Upper lobe of left lung (tissue), 6 donors: ENCODE data around the gene MTHFD1L. TPM values are rescaled to one million over a fixed set of nuclear protein-coding genes. Genes with fewer than 3 reads are reported as not detected.
A peak's percentile ranks its signal among the peaks of the same experiment; 100 is the strongest.

ENCODE experiments used
- ATAC-seq, 2 donors: fragments of 200-7000 bp; cut with Tn5 transposase; one replicate each; pipeline ENCODE4 v1.9.1; 2022; ENCODE audit warnings: mild to moderate bottlenecking in 2 of 2, moderate library complexity in 2 of 2; ENCODE audit not compliant: low FRiP score in 2 of 2
- DNase-seq, 2 donors: peaks; one replicate each; pipeline ENCODE4 v3.0.0-alpha.2; 2019 to 2020
- H3K27ac ChIP-seq, 4 donors: fragments of 200-600 bp; sonication (generic); one replicate each; pipeline ENCODE4 v1.5.1; 2016 to 2019
- H3K27me3 ChIP-seq, 4 donors: fragments of 200-600 bp; sonication (generic); one replicate each; pipeline ENCODE4 v1.5.1; 2017 to 2019
- H3K36me3 ChIP-seq, 4 donors: fragments of 200-600 bp; sonication (generic); one replicate each; pipeline ENCODE4 v1.5.1; 2016 to 2019
- H3K4me1 ChIP-seq, 4 donors: fragments of 200-600 bp; sonication (generic); one replicate each; pipeline ENCODE4 v1.5.1; 2018 to 2019
- H3K4me3 ChIP-seq, 4 donors: fragments of 200-600 bp; sonication (generic); one replicate each; pipeline ENCODE4 v1.5.1; 2017 to 2019; ENCODE audit warnings: mild to moderate bottlenecking in 2 of 4, moderate library complexity in 1 of 4
- H3K9me3 ChIP-seq, 4 donors: fragments of 200-600 bp; sonication (generic); one replicate each; pipeline ENCODE4 v1.5.1; 2018 to 2019
- EP300 ChIP-seq, 4 donors: sonication (generic); formaldehyde crosslinking; IDR thresholded peaks; one replicate each; pipeline ENCODE4 v1.5.1; 2017; ENCODE audit warnings: antibody characterized with exemption in 4 of 4, control low read depth in 2 of 4
- POLR2A ChIP-seq, 4 donors: fragments of 450-650 bp; IDR thresholded peaks; one replicate each; pipeline ENCODE4 v1.5.1; 2016 to 2017; ENCODE audit warnings: antibody characterized with exemption in 4 of 4, mild to moderate bottlenecking in 2 of 4
- POLR2AphosphoS5 ChIP-seq, 2 donors: sonication (generic); formaldehyde crosslinking; IDR thresholded peaks; one replicate each; pipeline ENCODE4 v1.5.1; 2017; ENCODE audit warnings: antibody characterized with exemption in 2 of 2
- WGBS, 2 donors: methylation state at CpG; one replicate each; pipeline ENCODE4 v1.1.5; 2017 to 2018; 5-methylcytosine and 5-hydroxymethylcytosine counted together
- total RNA-seq, 6 donors: library from RNA; depleted of rRNA in 4 of 6; stranded (reverse); fragments of >200 nt in 4 of 6; gene quantifications; one replicate each; pipeline versions ENCODE4 v1.1.0 to v1.2.1, GENCODE V29; 2016 to 2021
- TF ChIP-seq, protein P1 (sequence below), 6 experiments: fragments of 450-650 bp in 4 of 6; fragments of 200-600 bp in 2 of 6; sonication (generic) in 2 of 6; IDR thresholded peaks; one replicate each; pipeline ENCODE4 v1.5.1; 2016 to 2019; ENCODE audit warnings: antibody characterized with exemption in 6 of 6
- donor health status: DM: no; HTN: no; CAD: no; lungs with moderate emphysema.
- donor health status: DM: no; HTN: yes; CAD: no; lungs with severe emphysema.

Gene MTHFD1L
- total RNA-seq, 6 donors from 2014 or later: 11.8 to 32.3 (median 19.4) TPM

DNA sequence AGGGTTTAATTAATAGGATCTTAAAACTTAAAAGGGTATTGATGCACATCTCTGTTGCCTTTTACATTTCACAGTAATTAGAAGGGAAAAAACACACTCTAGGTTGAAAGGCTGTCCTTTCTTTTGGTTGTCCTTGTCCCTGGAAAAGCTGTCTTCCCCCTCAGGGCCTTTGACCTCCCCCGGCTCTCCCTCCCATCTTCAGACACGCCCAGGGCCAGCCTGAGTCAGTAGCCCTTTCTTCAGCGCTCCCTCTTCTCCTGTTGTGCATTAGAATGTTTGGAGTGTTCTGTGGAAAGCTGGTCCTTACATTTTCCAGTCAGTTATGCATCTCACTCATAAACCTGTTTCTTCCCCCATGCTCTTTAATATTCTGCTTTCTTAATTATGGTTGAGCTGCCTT, 157.0 kb downstream of the MTHFD1L start:
- no peaks in the 10 kb centered on the region for H3K27me3 ChIP-seq
- 74 to 87% methylated on average over 3 of the region's 3 CpGs for WGBS, 2 donors
- H3K4me3 ChIP-seq: no peak overlapping the region
- DNase-seq (no peak), ATAC-seq (no peak)
- H3K27ac ChIP-seq: peak overlapping the region in 2 of 4 donors; percentile 53 to 70
- no peaks in the 10 kb centered on the region for H3K9me3 ChIP-seq
- peaks cover 0 to 19% (median 0%) of the 10 kb centered on the region in 4 donors for H3K4me1 ChIP-seq
- no peaks in the 10 kb centered on the region for H3K36me3 ChIP-seq
- TF ChIP-seq POLR2AphosphoS5 (IDR thresholded peaks at IDR 0.05): no peak

DNA sequence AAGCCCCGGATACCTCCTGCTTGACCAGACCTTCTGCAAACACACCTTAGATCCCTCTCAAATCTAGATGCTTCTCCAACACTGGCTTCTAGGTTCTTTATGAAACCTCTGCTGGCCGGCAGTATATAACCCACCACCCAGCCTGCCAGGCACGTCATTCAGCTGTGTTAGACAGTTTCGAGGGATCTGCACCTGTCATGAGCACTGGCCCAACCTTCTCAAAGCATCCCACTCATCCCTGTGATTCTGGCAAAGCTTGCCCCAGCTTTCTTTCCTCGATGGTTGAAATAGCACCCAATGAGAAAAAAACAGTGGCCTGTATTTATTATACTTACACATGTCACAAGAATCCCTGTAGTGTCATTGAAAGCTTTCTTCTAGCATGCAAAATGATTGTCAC, 157.8 kb downstream of the MTHFD1L start:
- DNase-seq (no peak), ATAC-seq (no peak)
- 96 to 100% methylated on average over 5 of the region's 5 CpGs for WGBS, 2 donors
- Histone ChIP-seq H3K27me3 (no peaks in the 10 kb centered on the region), H3K4me3 (no peak overlapping the region), H3K27ac (no peak overlapping the region), H3K4me1 (peaks cover 0 to 22% (median 0%) of the 10 kb centered on the region in 4 donors), H3K9me3 (no peaks in the 10 kb centered on the region), H3K36me3 (no peaks in the 10 kb centered on the region)
- TF ChIP-seq POLR2A (IDR thresholded peaks at IDR 0.05): no peak
- TF ChIP-seq, protein P1, sequence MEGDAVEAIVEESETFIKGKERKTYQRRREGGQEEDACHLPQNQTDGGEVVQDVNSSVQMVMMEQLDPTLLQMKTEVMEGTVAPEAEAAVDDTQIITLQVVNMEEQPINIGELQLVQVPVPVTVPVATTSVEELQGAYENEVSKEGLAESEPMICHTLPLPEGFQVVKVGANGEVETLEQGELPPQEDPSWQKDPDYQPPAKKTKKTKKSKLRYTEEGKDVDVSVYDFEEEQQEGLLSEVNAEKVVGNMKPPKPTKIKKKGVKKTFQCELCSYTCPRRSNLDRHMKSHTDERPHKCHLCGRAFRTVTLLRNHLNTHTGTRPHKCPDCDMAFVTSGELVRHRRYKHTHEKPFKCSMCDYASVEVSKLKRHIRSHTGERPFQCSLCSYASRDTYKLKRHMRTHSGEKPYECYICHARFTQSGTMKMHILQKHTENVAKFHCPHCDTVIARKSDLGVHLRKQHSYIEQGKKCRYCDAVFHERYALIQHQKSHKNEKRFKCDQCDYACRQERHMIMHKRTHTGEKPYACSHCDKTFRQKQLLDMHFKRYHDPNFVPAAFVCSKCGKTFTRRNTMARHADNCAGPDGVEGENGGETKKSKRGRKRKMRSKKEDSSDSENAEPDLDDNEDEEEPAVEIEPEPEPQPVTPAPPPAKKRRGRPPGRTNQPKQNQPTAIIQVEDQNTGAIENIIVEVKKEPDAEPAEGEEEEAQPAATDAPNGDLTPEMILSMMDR (IDR thresholded peaks at IDR 0.05): no peak
- TF ChIP-seq EP300 (IDR thresholded peaks at IDR 0.05): no peak
- no peak for TF ChIP-seq POLR2AphosphoS5 (IDR thresholded peaks at IDR 0.05)

DNA sequence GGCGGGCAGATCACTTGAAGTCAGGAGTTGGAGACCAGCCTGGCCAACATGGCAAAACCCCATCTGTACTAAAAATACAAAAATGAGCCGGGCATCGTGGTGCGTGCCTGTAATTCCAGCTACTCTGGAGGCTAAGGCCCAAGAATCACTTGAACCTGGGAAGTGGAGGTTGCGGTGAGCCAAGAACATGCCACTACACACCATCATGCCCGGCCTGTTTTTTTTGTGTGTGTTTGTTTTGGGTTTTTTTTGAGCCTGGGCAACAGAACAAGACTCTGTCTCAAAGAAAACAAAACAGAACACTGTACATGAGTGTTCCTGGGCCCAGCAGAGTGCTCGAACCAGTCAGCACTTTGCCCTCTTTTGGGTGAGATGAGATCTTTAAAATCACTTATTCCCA, 159.1 kb downstream of the MTHFD1L start:
- no peaks in the 10 kb centered on the region for H3K36me3 ChIP-seq
- no peaks in the 10 kb centered on the region for H3K27me3 ChIP-seq
- H3K4me3 ChIP-seq: no peak overlapping the region
- no peaks in the 10 kb centered on the region for H3K9me3 ChIP-seq
- TF ChIP-seq POLR2A (IDR thresholded peaks at IDR 0.05): no peak
- no peak for TF ChIP-seq POLR2AphosphoS5 (IDR thresholded peaks at IDR 0.05)
- TF ChIP-seq, protein P1 (IDR thresholded peaks at IDR 0.05): no peak
- no peak for TF ChIP-seq EP300 (IDR thresholded peaks at IDR 0.05)
- DNase-seq: no peak
- H3K4me1 ChIP-seq: peaks cover 0 to 22% (median 0%) of the 10 kb centered on the region in 4 donors
- no peak for ATAC-seq
- no peak overlapping the region for H3K27ac ChIP-seq
- WGBS, 2 donors: 82 to 93% methylated on average over 7 of the region's 7 CpGs

DNA sequence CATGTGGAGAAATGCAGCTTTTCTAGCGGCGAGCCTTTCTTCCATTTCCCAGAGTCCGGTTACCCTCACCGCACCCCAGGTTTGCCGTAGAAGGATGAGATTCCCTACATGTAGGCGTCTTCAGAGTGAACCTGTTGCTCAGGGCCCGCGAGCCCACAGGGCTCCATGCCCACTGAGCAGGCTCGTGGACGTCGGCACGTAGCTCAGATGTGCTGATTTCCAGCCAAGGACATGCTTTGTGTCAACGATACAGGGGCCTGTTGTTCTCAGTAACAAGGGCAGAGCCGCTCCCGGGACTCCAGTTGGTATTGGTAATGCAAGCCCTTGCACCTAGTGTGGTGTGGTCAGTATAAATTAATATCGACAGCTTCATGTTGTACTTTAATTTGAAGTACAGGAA, 159.6 kb downstream of the MTHFD1L start:
- no peak for ATAC-seq
- H3K9me3 ChIP-seq: no peaks in the 10 kb centered on the region
- DNase-seq: peak in 1 of 2 donors; percentile 39
- H3K4me1 ChIP-seq: peaks cover 0 to 22% (median 0%) of the 10 kb centered on the region in 4 donors
- no peak for TF ChIP-seq POLR2A (IDR thresholded peaks at IDR 0.05)
- TF ChIP-seq, protein P1 (IDR thresholded peaks at IDR 0.05): no peak
- no peak for TF ChIP-seq EP300 (IDR thresholded peaks at IDR 0.05)
- no peak for TF ChIP-seq POLR2AphosphoS5 (IDR thresholded peaks at IDR 0.05)
- no peaks in the 10 kb centered on the region for H3K27me3 ChIP-seq
- H3K4me3 ChIP-seq: no peak overlapping the region
- no peak overlapping the region for H3K27ac ChIP-seq
- H3K36me3 ChIP-seq: no peaks in the 10 kb centered on the region
- 94 to 96% methylated on average over 15 to 16 of the region's 16 CpGs for WGBS, 2 donors

DNA sequence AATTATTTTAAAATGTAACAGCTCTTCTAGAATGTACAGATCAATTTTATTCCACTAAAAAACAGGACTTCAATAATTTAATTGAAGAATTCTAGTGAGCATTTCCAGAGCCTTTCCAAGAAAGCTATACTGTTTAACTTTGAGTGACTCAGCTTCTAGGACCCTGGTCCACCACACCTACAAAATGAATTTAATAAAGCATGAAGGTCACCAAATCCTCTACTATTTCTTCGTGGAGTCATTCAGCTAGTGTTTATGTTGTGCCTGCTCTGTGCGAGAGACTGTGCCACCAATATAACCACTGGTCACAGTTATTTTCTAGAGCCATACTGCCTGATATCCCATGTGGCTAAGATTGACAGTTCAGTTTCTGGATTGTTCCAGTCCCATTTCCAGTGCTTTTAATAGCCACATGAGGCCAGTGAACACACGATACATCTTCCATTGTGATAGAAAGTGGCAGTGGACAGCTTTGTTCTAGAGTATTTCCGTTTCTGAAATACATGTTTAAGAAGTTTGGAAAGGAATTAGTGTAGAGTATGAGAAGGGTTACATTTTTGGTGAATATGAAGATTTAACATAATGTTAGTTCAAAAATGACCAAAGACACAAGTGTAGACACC, 160.7 kb downstream of the MTHFD1L start:
- WGBS, 2 donors: 79 to 86% methylated on average over 4 of the region's 4 CpGs
- no peaks in the 10 kb centered on the region for H3K36me3 ChIP-seq
- no peaks in the 10 kb centered on the region for H3K27me3 ChIP-seq
- no peaks in the 10 kb centered on the region for H3K9me3 ChIP-seq
- ATAC-seq (no peak), DNase-seq (no peak)
- TF ChIP-seq, protein P1 (IDR thresholded peaks at IDR 0.05): no peak
- TF ChIP-seq POLR2A (IDR thresholded peaks at IDR 0.05): no peak
- TF ChIP-seq POLR2AphosphoS5 (IDR thresholded peaks at IDR 0.05): no peak
- peak in 1 of 4 donors; percentile 41 for TF ChIP-seq EP300 (IDR thresholded peaks at IDR 0.05)
- peaks cover 0 to 21% (median 0%) of the 10 kb centered on the region in 4 donors for H3K4me1 ChIP-seq
- peak overlapping the region in 2 of 4 donors; percentile 36 to 73 for H3K27ac ChIP-seq
- H3K4me3 ChIP-seq: no peak overlapping the region
